ENCODE data around the gene MAD2L2.

The MAD2L2 gene

DNA sequence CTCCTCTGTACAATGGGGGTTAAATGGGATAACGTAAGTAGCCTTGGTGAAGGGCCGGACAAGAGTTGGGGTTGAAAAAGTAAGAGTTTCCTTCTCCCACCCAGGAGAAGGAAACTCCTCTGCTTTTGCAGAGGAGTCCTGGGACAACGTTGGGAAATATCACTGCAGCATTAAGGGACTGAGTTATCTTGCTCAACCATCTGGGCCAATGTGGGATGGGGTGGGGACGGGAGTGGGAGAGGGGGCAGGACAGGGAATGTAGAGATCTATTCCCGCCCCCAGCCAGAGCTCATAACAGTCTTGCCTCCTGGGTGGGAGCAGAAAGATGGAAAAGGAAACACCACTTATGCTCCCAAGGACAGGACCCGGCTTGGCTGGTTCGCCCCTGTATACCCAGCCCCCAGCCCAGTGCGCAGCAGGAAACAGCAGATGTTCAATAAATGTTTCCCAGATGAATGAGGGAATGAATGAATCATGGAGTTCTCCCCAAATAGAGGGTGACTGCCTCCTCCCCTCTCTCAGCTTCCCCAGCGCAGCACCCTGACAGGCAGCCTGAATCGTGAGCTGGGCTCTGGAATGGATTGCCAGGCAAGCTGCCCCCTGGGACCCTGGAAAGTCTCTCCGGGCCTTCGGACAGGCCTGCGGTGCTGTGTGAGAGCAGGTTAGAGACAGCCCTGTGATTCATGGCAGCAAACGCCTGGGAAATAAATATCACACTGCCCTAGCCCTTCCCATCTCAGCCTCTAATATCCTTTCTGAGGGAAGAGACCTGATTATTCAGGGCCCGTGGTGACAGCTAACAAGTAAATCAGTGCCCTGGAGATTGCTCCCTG lies 51.5 kb downstream of the MAD2L2 start:
- no peak for DNase-seq (ENCODE audit: low read depth)

DNA sequence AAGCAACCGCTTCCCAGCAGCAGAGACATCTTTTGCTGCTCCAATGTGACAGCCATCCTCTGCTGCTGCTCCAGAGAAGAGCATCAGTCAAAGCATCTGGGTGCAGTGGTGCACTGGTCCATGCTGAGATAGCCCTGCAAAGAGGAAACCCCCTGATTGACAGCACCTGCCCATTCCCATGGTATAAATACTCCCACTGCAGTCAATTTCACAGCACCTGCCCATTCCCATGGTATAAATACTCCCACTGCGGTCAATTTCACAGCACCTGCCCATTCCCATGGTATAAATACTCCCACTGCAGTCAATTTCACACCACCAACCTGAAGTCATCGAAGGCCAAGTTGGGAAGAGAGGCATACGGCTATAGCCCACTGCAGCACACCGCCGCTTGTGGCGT lies 52.2 kb downstream of the MAD2L2 start:
- DNase-seq (ENCODE audit: low read depth): no peak

DNA sequence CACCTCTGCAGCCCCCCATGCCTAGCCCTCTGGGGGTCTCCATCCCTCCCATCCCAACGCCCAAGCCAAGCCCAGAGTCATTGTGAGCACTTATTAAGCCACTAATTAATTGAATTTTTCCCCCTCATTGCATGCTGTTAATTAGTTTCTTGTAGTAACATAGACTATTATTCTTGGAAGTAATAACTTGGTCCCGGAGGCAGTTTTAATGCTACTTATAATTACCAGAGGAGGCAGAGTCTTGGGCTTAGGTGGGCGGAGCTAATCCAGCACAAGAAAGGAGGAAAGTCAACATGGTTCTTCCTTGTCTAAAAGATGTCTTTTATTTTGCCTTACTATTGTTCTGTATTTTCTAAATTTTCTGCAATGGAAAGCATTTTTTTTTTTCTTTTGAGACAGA lies 54.4 kb downstream of the MAD2L2 start:
- DNase-seq (ENCODE audit: low read depth): no peak

Data from activated gamma-delta T cell treated with anti-CD3 and anti-CD28 coated beads, Interleukin-2, amount 50 U/mL, for 16 hours (primary cell).